SU-DHL-6 (cell line): ENCODE results near the gene BFAR.

Experiments
- EZH2phosphoT487 ChIP-seq: fragments of 200-600 bp; sonication (generic), shearing (Covaris generic); conservative IDR thresholded peaks from 2 replicates; pipeline ENCODE4 v1.6.1; 2018; ENCODE audit warnings: mild to moderate bottlenecking, antibody characterized with exemption, low read length, moderate library complexity, mixed read lengths
- TF ChIP-seq, protein P1 (sequence below): fragments of 200-600 bp; sonication (generic); IDR thresholded peaks from one replicate; pipeline ENCODE4 v1.5.1; 2017; ENCODE audit warnings: antibody characterized with exemption, mild to moderate bottlenecking, low read length, moderate library complexity; ENCODE audit not compliant: insufficient read depth, poor library complexity, severe bottlenecking

DNA sequence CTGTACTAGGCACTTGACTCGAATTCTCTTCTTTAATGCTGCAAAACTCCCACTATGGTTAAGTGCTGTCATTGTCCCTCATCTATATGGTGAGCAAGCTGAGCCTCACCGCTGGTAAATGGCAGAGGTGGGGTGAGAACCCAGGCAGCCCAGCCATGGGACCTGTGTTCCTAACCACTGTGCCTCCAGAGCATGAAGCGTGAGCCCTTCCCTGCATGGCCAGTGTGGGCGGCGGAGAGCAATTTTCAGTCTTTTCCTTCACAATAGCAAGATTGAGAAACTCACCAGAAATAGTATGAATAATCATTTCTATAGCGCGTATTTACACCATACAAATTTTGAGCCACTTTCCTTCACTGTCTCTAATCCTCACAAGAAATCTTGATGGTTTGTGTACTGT is 9.2 kb downstream of the BFAR start:
- TF ChIP-seq, protein P1, sequence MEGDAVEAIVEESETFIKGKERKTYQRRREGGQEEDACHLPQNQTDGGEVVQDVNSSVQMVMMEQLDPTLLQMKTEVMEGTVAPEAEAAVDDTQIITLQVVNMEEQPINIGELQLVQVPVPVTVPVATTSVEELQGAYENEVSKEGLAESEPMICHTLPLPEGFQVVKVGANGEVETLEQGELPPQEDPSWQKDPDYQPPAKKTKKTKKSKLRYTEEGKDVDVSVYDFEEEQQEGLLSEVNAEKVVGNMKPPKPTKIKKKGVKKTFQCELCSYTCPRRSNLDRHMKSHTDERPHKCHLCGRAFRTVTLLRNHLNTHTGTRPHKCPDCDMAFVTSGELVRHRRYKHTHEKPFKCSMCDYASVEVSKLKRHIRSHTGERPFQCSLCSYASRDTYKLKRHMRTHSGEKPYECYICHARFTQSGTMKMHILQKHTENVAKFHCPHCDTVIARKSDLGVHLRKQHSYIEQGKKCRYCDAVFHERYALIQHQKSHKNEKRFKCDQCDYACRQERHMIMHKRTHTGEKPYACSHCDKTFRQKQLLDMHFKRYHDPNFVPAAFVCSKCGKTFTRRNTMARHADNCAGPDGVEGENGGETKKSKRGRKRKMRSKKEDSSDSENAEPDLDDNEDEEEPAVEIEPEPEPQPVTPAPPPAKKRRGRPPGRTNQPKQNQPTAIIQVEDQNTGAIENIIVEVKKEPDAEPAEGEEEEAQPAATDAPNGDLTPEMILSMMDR: no peak
- TF ChIP-seq EZH2phosphoT487: no peak
